ENCODE measurements around the gene SLC25A13. TPM values are rescaled to one million over a fixed set of nuclear protein-coding genes. Genes with fewer than 3 reads are reported as not detected.

Gene SLC25A13
- total and polyA plus RNA-seq, 2 of the 13 experiments (the other 11 are each of a cell fraction or from before 2014, with no cell fraction given) = 36.2 to 84.9 TPM

GRCh38 chr7:96169439-96169838, 152.5 kb downstream of the SLC25A13 start:
- no peak overlapping the region for H3K4me3 ChIP-seq (replicated peaks in 1 of 3; ENCODE audit: insufficient read depth in 1 of 3, low read depth in 2 of 3, low read length in 3 of 3)
- TF ChIP-seq MTA1 (CRISPR knock-in tag; IDR thresholded peaks at IDR 0.05; ENCODE audit: borderline replicate concordance) = no peak
- no peak for TF ChIP-seq ZNF350 (CRISPR knock-in tag; IDR thresholded peaks at IDR 0.05; ENCODE audit: borderline replicate concordance, low read depth)
- no peak for TF ChIP-seq SKIL (CRISPR knock-in tag; IDR thresholded peaks at IDR 0.05; ENCODE audit: borderline replicate concordance)
- TF ChIP-seq ZSCAN12 (CRISPR knock-in tag; IDR thresholded peaks at IDR 0.05) = no peak
- no peak for TF ChIP-seq SOX13 (IDR thresholded peaks at IDR 0.05)
- no peak for TF ChIP-seq SOX13 (CRISPR knock-in tag; conservative IDR thresholded peaks at IDR 0.05 in 1 of 2, IDR thresholded peaks at IDR 0.05 in 1 of 2)
- no peak for TF ChIP-seq THYN1 (CRISPR knock-in tag; IDR thresholded peaks at IDR 0.05; ENCODE audit: borderline replicate concordance, low read depth)
- TF ChIP-seq FUBP1 (CRISPR knock-in tag; IDR thresholded peaks at IDR 0.05; ENCODE audit: borderline replicate concordance) = no peak
- no peak for TF ChIP-seq ADNP (CRISPR knock-in tag; IDR thresholded peaks at IDR 0.05)
- TF ChIP-seq ZNF253 (CRISPR knock-in tag; IDR thresholded peaks at IDR 0.05; ENCODE audit: borderline replicate concordance) = no peak
- no peak for TF ChIP-seq TP53 (CRISPR knock-in tag; conservative IDR thresholded peaks at IDR 0.05)
- no TSS peak for BruUV-seq (replicated peaks)
- intact Hi-C loops (cut with micrococcal nuclease; ENCODE audit: unreplicated experiment) = no loop called here
- H3K36me3 ChIP-seq (replicated peaks in 1 of 2; ENCODE audit: control insufficient read depth in 1 of 2, insufficient read depth in 2 of 2, low read length in 2 of 2) = peaks cover 12 to 45% of the 10 kb centered on the region in 2 experiments
- no peaks in the 10 kb centered on the region for H3K79me2 ChIP-seq (ENCODE audit: insufficient read depth, low read length)
- H3K9me3 ChIP-seq (ENCODE audit: low read length) = no peaks in the 10 kb centered on the region
- ATAC-seq (no peak), FAIRE-seq (no peak), DNase-seq (ENCODE audit: low spot score) (no peak)
- no peak overlapping the region for H3K4me2 ChIP-seq (ENCODE audit: low read depth, low read length)
- ChIA-PET POLR2A (no interaction called here), CTCF (ENCODE audit: low intra/inter-chr PET ratio, low total read pairs) (no interaction called here)
- peaks cover 1% of the 10 kb centered on the region for H3K4me1 ChIP-seq (ENCODE audit: insufficient read depth, low read length)
- no peaks in the 10 kb centered on the region for H3K27me3 ChIP-seq (ENCODE audit: control insufficient read depth in 1 of 2, insufficient read depth in 2 of 2, low read length in 2 of 2)
- no peak overlapping the region for H2AFZ ChIP-seq (ENCODE audit: low read length)
- no peak overlapping the region for H3K9ac ChIP-seq (ENCODE audit: insufficient read depth, low read depth, low read length)
- H4K20me1 ChIP-seq (ENCODE audit: insufficient read depth, low read length) = no peaks in the 10 kb centered on the region
- no peak overlapping the region for H3K27ac ChIP-seq (ENCODE audit: extremely low read length, insufficient read depth, low read length)
- 96% methylated on average over 5 of the region's 5 CpGs for WGBS (ENCODE audit: low lambda C conversion rate)
- in situ Hi-C loops (cut with HindIII; ENCODE audit: extremely low pct_ligation_motif_present, low pct_unique_long_range_greater_than_20kb) = no loop called here
